ENCODE measurements around the gene HS3ST3A1.

The HS3ST3A1 gene

DNA sequence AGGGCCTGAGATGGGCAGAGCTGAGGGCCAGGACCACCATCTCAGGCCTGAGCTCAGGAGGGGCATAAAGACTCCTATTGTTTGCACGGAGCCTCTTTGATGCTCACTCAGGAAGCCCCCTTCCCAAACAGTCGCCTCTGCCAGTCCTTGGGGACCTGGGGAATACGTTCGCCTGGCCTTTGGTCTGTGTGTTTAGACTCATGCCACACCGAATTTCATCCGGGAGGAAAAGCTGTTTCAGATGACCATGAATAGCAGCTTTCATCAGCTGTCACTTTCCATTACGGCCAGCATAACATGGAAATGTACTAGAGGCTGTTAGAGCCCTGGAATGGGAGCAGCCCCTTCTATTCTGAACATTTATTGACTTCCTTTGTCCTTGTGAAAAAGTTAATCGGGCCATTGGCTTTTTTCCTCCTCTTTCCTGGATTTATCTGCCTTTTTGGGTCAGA, 139.0 kb downstream of the HS3ST3A1 start:
- H3K27me3 ChIP-seq: no peaks in the 10 kb centered on the region
- H3K9me3 ChIP-seq: no peaks in the 10 kb centered on the region
- TF ChIP-seq, protein P1, sequence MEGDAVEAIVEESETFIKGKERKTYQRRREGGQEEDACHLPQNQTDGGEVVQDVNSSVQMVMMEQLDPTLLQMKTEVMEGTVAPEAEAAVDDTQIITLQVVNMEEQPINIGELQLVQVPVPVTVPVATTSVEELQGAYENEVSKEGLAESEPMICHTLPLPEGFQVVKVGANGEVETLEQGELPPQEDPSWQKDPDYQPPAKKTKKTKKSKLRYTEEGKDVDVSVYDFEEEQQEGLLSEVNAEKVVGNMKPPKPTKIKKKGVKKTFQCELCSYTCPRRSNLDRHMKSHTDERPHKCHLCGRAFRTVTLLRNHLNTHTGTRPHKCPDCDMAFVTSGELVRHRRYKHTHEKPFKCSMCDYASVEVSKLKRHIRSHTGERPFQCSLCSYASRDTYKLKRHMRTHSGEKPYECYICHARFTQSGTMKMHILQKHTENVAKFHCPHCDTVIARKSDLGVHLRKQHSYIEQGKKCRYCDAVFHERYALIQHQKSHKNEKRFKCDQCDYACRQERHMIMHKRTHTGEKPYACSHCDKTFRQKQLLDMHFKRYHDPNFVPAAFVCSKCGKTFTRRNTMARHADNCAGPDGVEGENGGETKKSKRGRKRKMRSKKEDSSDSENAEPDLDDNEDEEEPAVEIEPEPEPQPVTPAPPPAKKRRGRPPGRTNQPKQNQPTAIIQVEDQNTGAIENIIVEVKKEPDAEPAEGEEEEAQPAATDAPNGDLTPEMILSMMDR (IDR thresholded peaks at IDR 0.05; ENCODE audit: low read depth, low read length): no peak
- H3K4me1 ChIP-seq: no peaks in the 10 kb centered on the region
- no peaks in the 10 kb centered on the region for H3K36me3 ChIP-seq
- no peak overlapping the region for H3K4me3 ChIP-seq (ENCODE audit: low read depth, low read length)
- DNase-seq: no peak

DNA sequence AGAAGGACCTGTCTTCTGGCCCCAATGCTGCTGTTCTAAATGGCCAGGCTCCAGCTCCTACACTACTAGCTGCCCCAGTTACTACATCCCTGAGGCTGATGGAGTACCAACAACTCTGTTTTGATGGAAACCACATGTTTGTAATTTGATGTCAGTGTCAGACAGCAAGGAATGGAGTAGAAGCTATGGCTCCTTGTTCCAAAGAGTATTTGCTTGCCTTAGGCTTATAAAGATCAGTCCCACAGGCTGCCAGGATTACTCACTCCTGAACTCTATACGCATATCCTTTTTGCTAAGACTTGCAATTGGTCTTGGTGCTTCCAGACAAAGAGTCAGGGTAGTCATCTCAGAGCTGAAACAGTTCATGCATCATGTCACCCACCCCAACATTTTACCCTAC, 139.6 kb downstream of the HS3ST3A1 start:
- DNase-seq: no peak
- H3K9me3 ChIP-seq: no peaks in the 10 kb centered on the region
- no peaks in the 10 kb centered on the region for H3K27me3 ChIP-seq
- TF ChIP-seq, protein P1 (IDR thresholded peaks at IDR 0.05; ENCODE audit: low read depth, low read length): no peak
- no peak overlapping the region for H3K4me3 ChIP-seq (ENCODE audit: low read depth, low read length)
- no peaks in the 10 kb centered on the region for H3K4me1 ChIP-seq
- H3K36me3 ChIP-seq: no peaks in the 10 kb centered on the region

DNA sequence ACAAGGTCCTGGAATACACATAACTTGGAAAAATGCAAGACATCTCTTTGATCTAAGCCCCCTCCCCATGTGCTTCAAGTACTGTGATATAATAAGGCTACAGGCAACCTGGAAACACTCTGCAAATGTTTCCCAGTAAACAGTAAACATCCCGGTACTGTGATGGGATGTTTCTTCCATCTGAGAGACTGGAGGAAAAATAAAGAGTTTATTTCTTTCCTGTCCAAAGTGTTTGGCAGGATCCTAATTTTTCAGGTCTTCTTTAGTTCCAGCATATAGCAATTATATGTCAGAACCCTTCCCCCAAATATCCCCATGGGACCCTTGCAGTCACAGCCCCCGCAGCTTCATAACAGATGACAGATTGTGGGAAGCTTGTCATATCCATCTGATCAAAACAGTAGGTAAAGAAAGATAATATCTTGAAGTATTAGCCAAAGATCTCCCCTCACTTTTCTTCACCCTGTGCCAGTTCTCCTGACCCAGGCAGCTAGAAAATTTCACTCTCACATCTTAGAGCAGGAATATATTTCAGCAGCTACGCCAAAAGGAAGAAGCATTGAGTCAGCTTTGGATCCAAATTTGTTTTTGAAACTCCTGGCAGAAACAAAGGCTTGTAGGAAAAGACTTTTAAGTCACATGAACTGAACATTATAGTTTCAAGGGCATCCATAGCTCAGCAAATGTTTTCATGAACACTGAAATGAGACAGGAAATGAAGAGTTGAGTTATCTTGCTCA, 141.3 kb downstream of the HS3ST3A1 start:
- Histone ChIP-seq H3K27me3 (no peaks in the 10 kb centered on the region), H3K4me1 (no peaks in the 10 kb centered on the region), H3K36me3 (no peaks in the 10 kb centered on the region), H3K4me3 (ENCODE audit: low read depth, low read length) (no peak overlapping the region), H3K9me3 (no peaks in the 10 kb centered on the region)
- TF ChIP-seq, protein P1 (IDR thresholded peaks at IDR 0.05; ENCODE audit: low read depth, low read length): no peak
- DNase-seq: no peak

DNA sequence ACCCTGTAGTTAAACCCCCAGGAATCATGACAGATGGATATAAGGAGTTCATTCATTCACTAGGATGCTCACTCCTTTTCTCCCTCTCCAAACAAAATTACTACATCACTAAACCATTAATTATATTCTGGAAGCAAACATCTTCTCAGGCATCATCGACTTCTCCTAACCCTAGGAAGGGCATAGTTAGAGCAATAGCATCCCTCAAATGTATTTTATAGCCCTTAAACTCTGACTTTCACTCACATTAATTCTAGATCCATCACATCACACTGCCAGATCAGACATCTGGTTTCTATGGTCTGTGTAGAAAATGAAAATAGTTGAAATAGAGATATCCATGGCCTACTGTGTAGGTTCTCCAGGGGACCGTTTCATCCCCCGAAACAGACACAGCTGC, 143.9 kb downstream of the HS3ST3A1 start:
- no peak for DNase-seq
- H3K27me3 ChIP-seq: no peaks in the 10 kb centered on the region
- no peaks in the 10 kb centered on the region for H3K36me3 ChIP-seq
- H3K4me3 ChIP-seq (ENCODE audit: low read depth, low read length): no peak overlapping the region
- TF ChIP-seq, protein P1 (IDR thresholded peaks at IDR 0.05; ENCODE audit: low read depth, low read length): no peak
- no peaks in the 10 kb centered on the region for H3K4me1 ChIP-seq
- no peaks in the 10 kb centered on the region for H3K9me3 ChIP-seq

Measured in BE2C (cell line).